WTC11 (cell line): ENCODE results near the gene LMAN2. TPM values are rescaled to one million over a fixed set of nuclear protein-coding genes. Genes with fewer than 3 reads are reported as not detected.
A peak's percentile ranks its signal among the peaks of the same experiment; 100 is the strongest.

Source experiments
- ATAC-seq: fragments of 200-7000 bp; cut with Tn5 transposase; 2 replicates; pipeline ENCODE4 v1.10.0; 2021; ENCODE audit warnings: mild to moderate bottlenecking, moderate library complexity
- CTCF ChIA-PET: fragments of 300-600 bp; sonication (Branson Sonifier 250); formaldehyde crosslinking; loops from one replicate; lab custom pipeline; 2021; ENCODE audit warnings: antibody characterized with exemption; lab: Charles Lee
- POLR2A ChIA-PET: fragments of 350-600 bp; sonication (Branson Sonifier 250); formaldehyde crosslinking; loops from one replicate; lab custom pipeline; 2021; ENCODE audit warnings: antibody characterized with exemption; lab: Charles Lee
- DNase-seq: peaks from one replicate; pipeline ENCODE4 v3.0.0; 2021; ENCODE audit warnings: low spot score
- H3K27ac Mint-ChIP-seq: 2 replicates; pipeline ENCODE4 v1.8.0; 2021; ENCODE audit warnings: mixed read lengths
- H3K27me3 Mint-ChIP-seq: 2 replicates; pipeline ENCODE4 v1.8.0; 2021; ENCODE audit warnings: low read depth, mild to moderate bottlenecking, moderate library complexity, mixed read lengths
- H3K36me3 Mint-ChIP-seq: 2 replicates; pipeline ENCODE4 v1.8.0; 2021; ENCODE audit warnings: mixed read lengths
- H3K4me1 Mint-ChIP-seq: 2 replicates; pipeline ENCODE4 v1.8.0; 2022; ENCODE audit warnings: mixed read lengths
- H3K4me3 Mint-ChIP-seq: 2 replicates; pipeline ENCODE4 v1.8.0; 2021; ENCODE audit warnings: mild to moderate bottlenecking, moderate library complexity, mixed read lengths
- H3K9me3 Mint-ChIP-seq: 2 replicates; pipeline ENCODE4 v1.8.0; 2021; ENCODE audit warnings: mixed read lengths
- AFF4 ChIP-seq: sonication (generic); formaldehyde crosslinking; IDR thresholded peaks from 2 replicates; pipeline ENCODE4 v1.8.1; 2023; ENCODE audit warnings: mild to moderate bottlenecking, missing genetic modification reagents, borderline replicate concordance
- CBFB ChIP-seq: sonication (generic); formaldehyde crosslinking; IDR thresholded peaks from 2 replicates; pipeline ENCODE4 v1.8.1; 2022; ENCODE audit warnings: mild to moderate bottlenecking, low read depth, missing genetic modification reagents
- CTCF ChIP-seq: fragments of 200-600 bp; IDR thresholded peaks from 2 replicates; pipeline ENCODE4 v1.8.0; 2022; ENCODE audit warnings: antibody characterized with exemption
- ELF4 ChIP-seq: sonication (generic); formaldehyde crosslinking; IDR thresholded peaks from 2 replicates; pipeline ENCODE4 v1.8.1; 2022; ENCODE audit warnings: low read depth, mild to moderate bottlenecking, moderate library complexity, missing genetic modification reagents
- ESRRA ChIP-seq: sonication (generic); formaldehyde crosslinking; IDR thresholded peaks from 2 replicates; pipeline ENCODE4 v1.8.1; 2022; ENCODE audit warnings: mild to moderate bottlenecking, missing genetic modification reagents, borderline replicate concordance
- FOXJ3 ChIP-seq: sonication (generic); formaldehyde crosslinking; IDR thresholded peaks from 2 replicates; pipeline ENCODE4 v1.9.0; 2021; ENCODE audit warnings: missing genetic modification reagents, mild to moderate bottlenecking, borderline replicate concordance
- FOXP1 ChIP-seq: sonication (generic); formaldehyde crosslinking; IDR thresholded peaks from 2 replicates; pipeline ENCODE4 v1.8.0; 2022; ENCODE audit warnings: missing genetic modification reagents, mild to moderate bottlenecking, moderate library complexity, borderline replicate concordance
- GABPB1 ChIP-seq: sonication (generic); formaldehyde crosslinking; IDR thresholded peaks from 2 replicates; pipeline ENCODE4 v1.8.1; 2023; ENCODE audit warnings: mild to moderate bottlenecking, missing genetic modification reagents
- HMGA2 ChIP-seq: fragments of 250-450 bp; sonication (Bioruptor Pico); IDR thresholded peaks from 2 replicates; pipeline ENCODE4 v1.4.0; 2021; ENCODE audit warnings: mild to moderate bottlenecking, moderate library complexity
- IRF2 ChIP-seq: sonication (generic); formaldehyde crosslinking; IDR thresholded peaks from 2 replicates; pipeline ENCODE4 v1.8.0; 2022; ENCODE audit warnings: low read depth, missing genetic modification reagents, borderline replicate concordance
- MAX ChIP-seq: sonication (generic); formaldehyde crosslinking; IDR thresholded peaks from 2 replicates; pipeline ENCODE4 v1.8.0; 2022; ENCODE audit warnings: mild to moderate bottlenecking, missing genetic modification reagents
- MLX ChIP-seq: sonication (generic); formaldehyde crosslinking; IDR thresholded peaks from 2 replicates; pipeline ENCODE4 v1.8.1; 2023; ENCODE audit warnings: mild to moderate bottlenecking, missing genetic modification reagents, moderate library complexity
- NR2C2 ChIP-seq: sonication (generic); formaldehyde crosslinking; IDR thresholded peaks from 2 replicates; pipeline ENCODE4 v1.8.0; 2022; ENCODE audit warnings: mild to moderate bottlenecking, missing genetic modification reagents
- PRRX2 ChIP-seq: fragments of 250-450 bp; sonication (Bioruptor Pico); IDR thresholded peaks from 2 replicates; pipeline ENCODE4 v1.8.0; 2021; ENCODE audit warnings: mild to moderate bottlenecking
- SOX15 ChIP-seq: fragments of 250-450 bp; sonication (Bioruptor Pico); IDR thresholded peaks from 2 replicates; pipeline ENCODE4 v1.9.0; 2021; ENCODE audit warnings: mild to moderate bottlenecking
- SP1 ChIP-seq: sonication (generic); formaldehyde crosslinking; conservative IDR thresholded peaks from 2 replicates; pipeline ENCODE4 v1.8.1; 2022; ENCODE audit warnings: missing genetic modification reagents
- TP53 ChIP-seq: sonication (generic); formaldehyde crosslinking; IDR thresholded peaks from 2 replicates; pipeline ENCODE4 v1.8.1; 2023; ENCODE audit warnings: mild to moderate bottlenecking, missing genetic modification reagents
- USF1 ChIP-seq: sonication (generic); formaldehyde crosslinking; IDR thresholded peaks from 2 replicates; pipeline ENCODE4 v1.8.0; 2022; ENCODE audit warnings: mild to moderate bottlenecking, missing genetic modification reagents
- USF2 ChIP-seq: sonication (generic); formaldehyde crosslinking; IDR thresholded peaks from 2 replicates; pipeline ENCODE4 v1.8.1; 2023; ENCODE audit warnings: mild to moderate bottlenecking, missing genetic modification reagents, moderate library complexity
- ZBTB21 ChIP-seq: sonication (generic); formaldehyde crosslinking; IDR thresholded peaks from 2 replicates; pipeline ENCODE4 v1.8.1; 2023; ENCODE audit warnings: mild to moderate bottlenecking, missing genetic modification reagents, borderline replicate concordance
- ZBTB43 ChIP-seq: sonication (generic); formaldehyde crosslinking; IDR thresholded peaks from 2 replicates; pipeline ENCODE4 v1.8.1; 2023; ENCODE audit warnings: mild to moderate bottlenecking, missing genetic modification reagents
- ZNF219 ChIP-seq: sonication (generic); formaldehyde crosslinking; IDR thresholded peaks from 2 replicates; pipeline ENCODE4 v1.8.0; 2023; ENCODE audit warnings: missing genetic modification reagents, mild to moderate bottlenecking, borderline replicate concordance
- ZNF232 ChIP-seq: sonication (generic); formaldehyde crosslinking; IDR thresholded peaks from 2 replicates; pipeline ENCODE4 v1.8.0; 2022; ENCODE audit warnings: mild to moderate bottlenecking, missing genetic modification reagents
- ZNF416 ChIP-seq: fragments of 250-450 bp; sonication (Bioruptor Pico); IDR thresholded peaks from 2 replicates; pipeline ENCODE4 v1.9.0; 2021; ENCODE audit warnings: mild to moderate bottlenecking, inconsistent platforms
- total RNA-seq: library from RNA; stranded (reverse); gene quantifications from 3 replicates; pipeline ENCODE4 v1.2.3, GENCODE V29; 2021

LMAN2 gene
- total RNA-seq, 1 experiment from 2014 or later = 162 TPM

GRCh38 chr5:177371120-177372033 lies 19.9 kb upstream of the LMAN2 start (continued):
- TF ChIP-seq ZBTB21 (CRISPR knock-in tag) = no peak
- no peak for TF ChIP-seq ESRRA (CRISPR knock-in tag)
- no peak for TF ChIP-seq FOXP1
- TF ChIP-seq MAX (CRISPR knock-in tag) = peak; percentile 32; the same call in 1 of the 2 replicates

- H3K9me3 Mint-ChIP-seq = no peaks in the 10 kb centered on the region
- H3K27ac Mint-ChIP-seq = peak overlapping the region; percentile 76
- peaks cover 5% of the 10 kb centered on the region for H3K27me3 Mint-ChIP-seq
- POLR2A ChIA-PET = interaction anchor here (0.5 to 1.8 kb wide), 12 partner anchors 17 to 167 kb away, joined by 3 to 9 read pairs (median 4); partner anchors contain the start of genes GRK6, LMAN2, MXD3 and PDLIM7
- peak; percentile 78 for ATAC-seq
- peak overlapping the region; percentile 49 for H3K4me3 Mint-ChIP-seq
- peaks cover 56% of the 10 kb centered on the region for H3K4me1 Mint-ChIP-seq
- CTCF ChIA-PET = interaction anchor here (0.6 to 13.2 kb wide), 45 partner anchors 8 to 828 kb away, joined by 3 to 216 read pairs (median 6); partner anchors contain the start of genes F12, FGFR4, GRK6 and LMAN2
- peaks cover 13% of the 10 kb centered on the region for H3K36me3 Mint-ChIP-seq
- peak; percentile 99 for DNase-seq
- TF ChIP-seq CBFB (CRISPR knock-in tag) (0 out of 2 replicates have a peak, but pooled peaks have one; percentile 59), PRRX2 (no peak), CTCF (peak; percentile 45; the same call in 1 of the 2 replicates), ZNF219 (no peak), USF2 (CRISPR knock-in tag) (peak; percentile 28; the same call in 1 of the 2 replicates), SP1 (CRISPR knock-in tag) (peak; percentile 78; the same call in 1 of the 2 replicates), FOXJ3 (CRISPR knock-in tag) (no peak), ZBTB43 (CRISPR knock-in tag) (no peak), ELF4 (CRISPR knock-in tag) (no peak), ZNF232 (CRISPR knock-in tag) (peak; percentile 23; the same call in 1 of the 2 replicates), AFF4 (CRISPR knock-in tag) (0 out of 2 replicates have a peak, but pooled peaks have one; percentile 57), HMGA2 (CRISPR knock-in tag) (no peak), ZNF416 (CRISPR knock-in tag) (no peak), IRF2 (CRISPR knock-in tag) (no peak), GABPB1 (CRISPR knock-in tag) (peak; percentile 66), MLX (CRISPR knock-in tag) (no peak), MAX (CRISPR knock-in tag) (peak; percentile 90; the same call in 1 of the 2 replicates), ESRRA (CRISPR knock-in tag) (no peak), USF1 (CRISPR knock-in tag) (no peak), TP53 (CRISPR knock-in tag) (peak; percentile 87; the same call in 1 of the 2 replicates), NR2C2 (CRISPR knock-in tag) (no peak), SOX15 (CRISPR knock-in tag) (no peak)
Observed at GRCh38 chr5:177370488-177371119, 19.1 kb upstream of the LMAN2 start.
